ENCODE data around the gene CFAP61. TPM values are rescaled to one million over a fixed set of nuclear protein-coding genes. Genes with fewer than 3 reads are reported as not detected.
A peak's percentile ranks its signal among the peaks of the same experiment; 100 is the strongest.

Gene CFAP61
- total RNA-seq, 1 donor from 2014 or later: not detected

DNA sequence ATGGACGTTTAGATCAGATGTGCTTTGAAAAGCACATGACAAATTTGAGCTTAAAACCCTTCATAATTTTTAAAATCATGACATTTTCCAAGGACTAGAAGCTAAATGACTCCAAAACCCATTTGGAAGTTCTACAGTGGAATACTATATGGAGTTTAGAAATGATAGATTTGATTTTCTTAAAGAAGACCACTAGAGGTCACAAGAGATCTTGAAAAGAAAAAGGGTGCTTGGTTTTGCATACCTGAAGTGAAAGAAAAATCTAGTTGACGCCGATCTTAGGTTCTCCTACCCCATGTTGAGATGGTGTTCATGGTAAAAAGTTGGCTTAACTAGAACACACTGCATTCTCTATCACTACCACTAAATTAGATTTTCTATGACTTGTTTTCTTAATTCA lies 31.5 kb downstream of the CFAP61 start:
- Mint-ChIP-seq H3K4me1 (ENCODE audit: low read depth) (peaks cover 2% of the 10 kb centered on the region), H3K4me3 (ENCODE audit: unreplicated experiment) (no peak overlapping the region), H3K27ac (ENCODE audit: unreplicated experiment) (no peak overlapping the region), H3K9me3 (ENCODE audit: low read depth) (no peaks in the 10 kb centered on the region), H3K27me3 (ENCODE audit: low read depth) (peaks cover 37% of the 10 kb centered on the region), H3K36me3 (ENCODE audit: low read depth) (no peaks in the 10 kb centered on the region)
- DNase-seq (ENCODE audit: low spot score): no peak
- TF ChIP-seq, protein P1, sequence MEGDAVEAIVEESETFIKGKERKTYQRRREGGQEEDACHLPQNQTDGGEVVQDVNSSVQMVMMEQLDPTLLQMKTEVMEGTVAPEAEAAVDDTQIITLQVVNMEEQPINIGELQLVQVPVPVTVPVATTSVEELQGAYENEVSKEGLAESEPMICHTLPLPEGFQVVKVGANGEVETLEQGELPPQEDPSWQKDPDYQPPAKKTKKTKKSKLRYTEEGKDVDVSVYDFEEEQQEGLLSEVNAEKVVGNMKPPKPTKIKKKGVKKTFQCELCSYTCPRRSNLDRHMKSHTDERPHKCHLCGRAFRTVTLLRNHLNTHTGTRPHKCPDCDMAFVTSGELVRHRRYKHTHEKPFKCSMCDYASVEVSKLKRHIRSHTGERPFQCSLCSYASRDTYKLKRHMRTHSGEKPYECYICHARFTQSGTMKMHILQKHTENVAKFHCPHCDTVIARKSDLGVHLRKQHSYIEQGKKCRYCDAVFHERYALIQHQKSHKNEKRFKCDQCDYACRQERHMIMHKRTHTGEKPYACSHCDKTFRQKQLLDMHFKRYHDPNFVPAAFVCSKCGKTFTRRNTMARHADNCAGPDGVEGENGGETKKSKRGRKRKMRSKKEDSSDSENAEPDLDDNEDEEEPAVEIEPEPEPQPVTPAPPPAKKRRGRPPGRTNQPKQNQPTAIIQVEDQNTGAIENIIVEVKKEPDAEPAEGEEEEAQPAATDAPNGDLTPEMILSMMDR (IDR thresholded peaks at IDR 0.05): peak; percentile 87

DNA sequence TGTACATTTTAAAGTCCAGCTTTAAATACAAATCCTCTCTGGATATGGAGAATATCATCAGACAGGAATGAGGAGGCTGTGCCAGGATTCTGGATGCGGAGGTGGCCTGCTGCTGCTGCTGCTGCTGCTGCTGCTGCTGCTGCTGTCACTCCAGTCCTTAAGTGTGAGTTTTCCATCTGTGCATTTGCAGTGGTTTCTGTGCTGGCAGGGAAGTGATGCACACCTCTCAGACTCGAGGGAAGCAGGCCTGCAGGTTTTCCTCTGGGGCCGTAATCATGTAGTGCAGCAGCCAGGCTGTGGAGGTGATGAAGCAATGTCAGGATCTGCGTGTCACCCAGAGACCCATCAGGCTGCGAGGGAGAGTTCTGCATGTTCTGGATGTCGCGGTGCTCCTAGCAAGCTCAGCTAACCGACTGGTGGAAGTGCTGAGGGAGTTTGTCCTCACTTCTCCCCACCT lies 32.0 kb downstream of the CFAP61 start:
- TF ChIP-seq, protein P1 (IDR thresholded peaks at IDR 0.05): no peak
- H3K36me3 Mint-ChIP-seq (ENCODE audit: low read depth): no peaks in the 10 kb centered on the region
- H3K4me1 Mint-ChIP-seq (ENCODE audit: low read depth): peaks cover 2% of the 10 kb centered on the region
- no peak overlapping the region for H3K27ac Mint-ChIP-seq (ENCODE audit: unreplicated experiment)
- no peak for DNase-seq (ENCODE audit: low spot score)
- peaks cover 34% of the 10 kb centered on the region for H3K27me3 Mint-ChIP-seq (ENCODE audit: low read depth)
- H3K9me3 Mint-ChIP-seq (ENCODE audit: low read depth): no peaks in the 10 kb centered on the region
- no peak overlapping the region for H3K4me3 Mint-ChIP-seq (ENCODE audit: unreplicated experiment)

DNA sequence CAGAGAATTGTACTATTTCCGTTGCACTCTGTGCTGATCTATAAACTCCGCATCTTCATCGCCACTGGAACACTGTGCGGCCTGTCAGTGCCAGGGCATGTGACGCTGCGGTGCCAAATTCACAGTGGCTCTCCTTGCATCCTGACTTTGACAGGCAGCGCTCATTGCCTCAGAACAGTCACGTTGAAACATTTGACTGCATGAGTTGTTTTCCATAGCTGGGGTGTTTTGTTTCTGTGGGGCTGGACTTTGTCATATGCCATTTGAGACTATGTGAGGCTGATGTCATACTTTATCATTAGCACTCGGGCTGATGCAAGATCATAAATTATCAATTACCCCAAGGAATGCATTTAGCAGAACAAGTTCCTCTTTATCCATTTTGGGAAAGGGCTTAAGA lies 32.7 kb downstream of the CFAP61 start:
- no peak overlapping the region for H3K4me3 Mint-ChIP-seq (ENCODE audit: unreplicated experiment)
- peaks cover 35% of the 10 kb centered on the region for H3K27me3 Mint-ChIP-seq (ENCODE audit: low read depth)
- H3K9me3 Mint-ChIP-seq (ENCODE audit: low read depth): no peaks in the 10 kb centered on the region
- H3K36me3 Mint-ChIP-seq (ENCODE audit: low read depth): no peaks in the 10 kb centered on the region
- peaks cover 2% of the 10 kb centered on the region for H3K4me1 Mint-ChIP-seq (ENCODE audit: low read depth)
- no peak overlapping the region for H3K27ac Mint-ChIP-seq (ENCODE audit: unreplicated experiment)
- no peak for DNase-seq (ENCODE audit: low spot score)
- TF ChIP-seq, protein P1 (IDR thresholded peaks at IDR 0.05): no peak

DNA sequence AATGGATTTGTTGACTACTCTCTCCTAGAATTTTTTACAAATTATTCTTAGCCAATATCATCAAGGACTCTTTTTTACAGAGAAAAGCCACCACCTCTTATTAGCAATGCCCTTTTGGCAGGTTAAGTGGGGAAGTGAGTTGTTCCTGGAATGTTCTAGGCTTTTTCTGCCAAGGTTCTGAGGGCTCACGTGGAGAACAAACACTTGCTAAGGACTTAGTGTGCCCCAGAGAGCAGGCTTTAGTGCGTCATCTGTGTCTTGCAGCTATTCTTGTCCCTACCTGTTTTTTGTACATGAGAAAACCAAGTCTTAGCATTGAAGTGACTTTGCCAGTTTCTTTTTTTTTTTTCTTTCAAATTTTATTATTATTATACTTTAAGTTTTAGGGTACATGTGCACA lies 33.5 kb downstream of the CFAP61 start:
- Mint-ChIP-seq H3K9me3 (ENCODE audit: low read depth) (no peaks in the 10 kb centered on the region), H3K4me3 (ENCODE audit: unreplicated experiment) (no peak overlapping the region), H3K27ac (ENCODE audit: unreplicated experiment) (no peak overlapping the region), H3K4me1 (ENCODE audit: low read depth) (peaks cover 2% of the 10 kb centered on the region), H3K36me3 (ENCODE audit: low read depth) (no peaks in the 10 kb centered on the region), H3K27me3 (ENCODE audit: low read depth) (peaks cover 33% of the 10 kb centered on the region)
- TF ChIP-seq, protein P1 (IDR thresholded peaks at IDR 0.05): no peak
- no peak for DNase-seq (ENCODE audit: low spot score)

DNA sequence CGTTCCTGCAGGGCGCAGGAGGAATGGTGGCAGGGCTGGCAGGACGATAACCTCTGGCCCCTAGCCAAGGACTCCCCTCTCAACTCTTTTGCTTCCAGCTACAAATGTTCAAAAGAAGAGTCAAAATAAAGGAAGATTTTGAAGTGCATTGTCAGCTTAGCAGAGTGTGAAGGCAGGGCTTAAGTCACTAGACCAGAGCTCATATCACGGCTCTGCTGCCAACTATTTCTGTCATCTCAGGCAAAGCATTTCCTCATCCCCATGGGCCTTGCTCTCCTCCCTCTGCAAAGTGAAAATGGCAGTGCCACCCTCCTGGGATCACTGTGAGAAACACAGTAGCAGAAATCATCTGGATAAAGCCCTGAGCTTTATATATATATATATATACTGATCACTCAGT lies 36.7 kb downstream of the CFAP61 start:
- Mint-ChIP-seq H3K36me3 (ENCODE audit: low read depth) (no peaks in the 10 kb centered on the region), H3K27me3 (ENCODE audit: low read depth) (peaks cover 19% of the 10 kb centered on the region), H3K27ac (ENCODE audit: unreplicated experiment) (no peak overlapping the region), H3K4me3 (ENCODE audit: unreplicated experiment) (no peak overlapping the region), H3K9me3 (ENCODE audit: low read depth) (no peaks in the 10 kb centered on the region), H3K4me1 (ENCODE audit: low read depth) (peaks cover under 1% of the 10 kb centered on the region)
- DNase-seq (ENCODE audit: low spot score): no peak
- TF ChIP-seq, protein P1 (IDR thresholded peaks at IDR 0.05): no peak
